ENCODE results near the gene DST.
"Not testable (repeated sequence)": the region's sequence is repeated elsewhere in the genome, so short reads cannot be mapped to it uniquely, and the experiment has no call there.

DST gene

DNA sequence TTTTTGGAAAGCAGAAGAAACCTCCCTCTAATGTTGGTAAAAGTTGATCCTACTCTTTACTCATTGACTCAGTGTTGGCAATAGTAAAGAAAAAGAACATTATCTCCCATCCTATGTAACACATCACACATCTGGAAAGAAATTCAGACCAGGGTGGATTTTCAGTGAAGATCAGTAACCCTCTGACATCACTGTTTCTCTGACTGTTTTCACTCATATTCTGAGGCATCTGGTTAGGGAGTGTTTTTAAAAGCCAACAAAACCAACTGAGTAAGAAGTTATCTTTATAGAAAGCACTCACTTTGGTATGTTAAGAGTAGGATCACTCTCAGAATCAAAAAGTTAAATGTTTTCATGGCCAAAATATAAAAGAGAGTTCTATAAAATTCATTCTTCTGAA, 143.6 kb downstream of the DST start:
- H3K27me3 ChIP-seq (ENCODE audit: insufficient read depth, low read length): no peaks in the 10 kb centered on the region
- no peaks in the 10 kb centered on the region for H3K79me2 ChIP-seq (ENCODE audit: insufficient read depth, low read length)
- no peaks in the 10 kb centered on the region for H3K9me2 ChIP-seq (ENCODE audit: low read depth, low read length)
- no peaks in the 10 kb centered on the region for H4K20me1 ChIP-seq (ENCODE audit: insufficient read depth, low read length)
- H2AFZ ChIP-seq (ENCODE audit: low read length): no peak overlapping the region
- no peaks in the 10 kb centered on the region for H3K4me1 ChIP-seq (ENCODE audit: insufficient read depth, low read length, severe bottlenecking)
- no peak for TF ChIP-seq EZH2 (IDR thresholded peaks at IDR 0.05; ENCODE audit: borderline replicate concordance, low read length)
- TF ChIP-seq, protein P1, sequence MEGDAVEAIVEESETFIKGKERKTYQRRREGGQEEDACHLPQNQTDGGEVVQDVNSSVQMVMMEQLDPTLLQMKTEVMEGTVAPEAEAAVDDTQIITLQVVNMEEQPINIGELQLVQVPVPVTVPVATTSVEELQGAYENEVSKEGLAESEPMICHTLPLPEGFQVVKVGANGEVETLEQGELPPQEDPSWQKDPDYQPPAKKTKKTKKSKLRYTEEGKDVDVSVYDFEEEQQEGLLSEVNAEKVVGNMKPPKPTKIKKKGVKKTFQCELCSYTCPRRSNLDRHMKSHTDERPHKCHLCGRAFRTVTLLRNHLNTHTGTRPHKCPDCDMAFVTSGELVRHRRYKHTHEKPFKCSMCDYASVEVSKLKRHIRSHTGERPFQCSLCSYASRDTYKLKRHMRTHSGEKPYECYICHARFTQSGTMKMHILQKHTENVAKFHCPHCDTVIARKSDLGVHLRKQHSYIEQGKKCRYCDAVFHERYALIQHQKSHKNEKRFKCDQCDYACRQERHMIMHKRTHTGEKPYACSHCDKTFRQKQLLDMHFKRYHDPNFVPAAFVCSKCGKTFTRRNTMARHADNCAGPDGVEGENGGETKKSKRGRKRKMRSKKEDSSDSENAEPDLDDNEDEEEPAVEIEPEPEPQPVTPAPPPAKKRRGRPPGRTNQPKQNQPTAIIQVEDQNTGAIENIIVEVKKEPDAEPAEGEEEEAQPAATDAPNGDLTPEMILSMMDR (IDR thresholded peaks at IDR 0.05; ENCODE audit: low read length): no peak
- H3K4me3 ChIP-seq (ENCODE audit: low read depth, low read length, poor library complexity, severe bottlenecking): no peak overlapping the region
- no peak overlapping the region for H3K27ac ChIP-seq (ENCODE audit: low read depth, low read length, poor library complexity, severe bottlenecking)
- H3K4me2 ChIP-seq (ENCODE audit: low read length): no peak overlapping the region
- no peaks in the 10 kb centered on the region for H3K36me3 ChIP-seq (ENCODE audit: insufficient read depth, low read length)
- no peaks in the 10 kb centered on the region for H3F3A ChIP-seq (ENCODE audit: insufficient read depth, low read length)
- no peak overlapping the region for H3K9ac ChIP-seq (ENCODE audit: low read length)
- H3K9me3 ChIP-seq (ENCODE audit: low read length): no peaks in the 10 kb centered on the region

DNA sequence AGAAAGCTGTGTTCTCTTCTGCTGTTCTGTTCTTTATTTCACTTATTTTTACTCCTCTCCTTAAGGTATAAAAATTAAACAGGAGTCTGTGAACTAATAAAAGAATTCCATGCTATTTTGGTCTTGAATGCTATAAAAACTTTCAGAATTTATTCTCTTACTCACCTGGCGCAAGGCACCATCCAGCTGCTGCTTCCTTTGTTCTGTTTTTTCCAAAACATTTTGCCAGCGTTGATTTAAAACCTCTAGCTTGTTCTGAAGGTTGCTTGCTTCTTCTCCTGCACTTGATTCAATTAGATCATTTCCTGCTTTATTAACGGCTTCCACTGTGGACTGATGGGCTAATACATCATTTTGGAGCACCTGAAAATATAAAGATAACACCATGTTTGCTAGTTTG, 145.0 kb downstream of the DST start:
- H3K27me3 ChIP-seq (ENCODE audit: insufficient read depth, low read length): no peaks in the 10 kb centered on the region
- no peaks in the 10 kb centered on the region for H3K79me2 ChIP-seq (ENCODE audit: insufficient read depth, low read length)
- H3K9me3 ChIP-seq (ENCODE audit: low read length): no peaks in the 10 kb centered on the region
- no peak for TF ChIP-seq EZH2 (IDR thresholded peaks at IDR 0.05; ENCODE audit: borderline replicate concordance, low read length)
- TF ChIP-seq, protein P1 (IDR thresholded peaks at IDR 0.05; ENCODE audit: low read length): no peak
- no peak overlapping the region for H3K4me2 ChIP-seq (ENCODE audit: low read length)
- no peak overlapping the region for H2AFZ ChIP-seq (ENCODE audit: low read length)
- no peaks in the 10 kb centered on the region for H4K20me1 ChIP-seq (ENCODE audit: insufficient read depth, low read length)
- no peaks in the 10 kb centered on the region for H3K9me2 ChIP-seq (ENCODE audit: low read depth, low read length)
- H3K36me3 ChIP-seq (ENCODE audit: insufficient read depth, low read length): no peaks in the 10 kb centered on the region
- H3K4me1 ChIP-seq (ENCODE audit: insufficient read depth, low read length, severe bottlenecking): no peaks in the 10 kb centered on the region
- no peak overlapping the region for H3K4me3 ChIP-seq (ENCODE audit: low read depth, low read length, poor library complexity, severe bottlenecking)
- no peaks in the 10 kb centered on the region for H3F3A ChIP-seq (ENCODE audit: insufficient read depth, low read length)
- H3K9ac ChIP-seq (ENCODE audit: low read length): no peak overlapping the region
- H3K27ac ChIP-seq (ENCODE audit: low read depth, low read length, poor library complexity, severe bottlenecking): no peak overlapping the region

DNA sequence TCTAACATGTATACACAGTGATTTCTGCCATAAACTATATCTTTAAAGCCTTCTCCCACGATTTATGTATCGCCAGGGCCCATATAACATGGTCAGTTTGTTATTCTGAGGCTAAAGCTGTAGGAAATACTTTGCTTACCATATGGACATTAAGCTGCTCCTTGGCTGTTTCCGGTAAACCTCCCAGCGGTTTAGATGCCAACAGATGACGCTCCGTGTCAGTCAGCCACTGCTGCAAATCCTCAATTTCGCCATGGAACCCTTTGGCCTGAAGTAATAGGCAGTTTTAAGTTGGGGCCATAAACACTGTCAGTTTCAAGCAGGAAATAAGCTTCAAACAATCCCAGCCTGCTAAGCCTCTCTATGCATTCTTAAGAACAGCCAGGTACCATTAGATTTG, 145.4 kb downstream of the DST start:
- no peak overlapping the region for H3K27ac ChIP-seq (ENCODE audit: low read depth, low read length, poor library complexity, severe bottlenecking)
- no peaks in the 10 kb centered on the region for H4K20me1 ChIP-seq (ENCODE audit: insufficient read depth, low read length)
- no peak overlapping the region for H2AFZ ChIP-seq (ENCODE audit: low read length)
- no peaks in the 10 kb centered on the region for H3F3A ChIP-seq (ENCODE audit: insufficient read depth, low read length)
- no peaks in the 10 kb centered on the region for H3K4me1 ChIP-seq (ENCODE audit: insufficient read depth, low read length, severe bottlenecking)
- no peaks in the 10 kb centered on the region for H3K79me2 ChIP-seq (ENCODE audit: insufficient read depth, low read length)
- H3K9me2 ChIP-seq (ENCODE audit: low read depth, low read length): no peaks in the 10 kb centered on the region
- H3K9me3 ChIP-seq (ENCODE audit: low read length): no peaks in the 10 kb centered on the region
- no peak overlapping the region for H3K9ac ChIP-seq (ENCODE audit: low read length)
- H3K4me2 ChIP-seq (ENCODE audit: low read length): no peak overlapping the region
- TF ChIP-seq EZH2 (IDR thresholded peaks at IDR 0.05; ENCODE audit: borderline replicate concordance, low read length): no peak
- TF ChIP-seq, protein P1 (IDR thresholded peaks at IDR 0.05; ENCODE audit: low read length): no peak
- H3K4me3 ChIP-seq (ENCODE audit: low read depth, low read length, poor library complexity, severe bottlenecking): no peak overlapping the region
- no peaks in the 10 kb centered on the region for H3K36me3 ChIP-seq (ENCODE audit: insufficient read depth, low read length)
- H3K27me3 ChIP-seq (ENCODE audit: insufficient read depth, low read length): no peaks in the 10 kb centered on the region

DNA sequence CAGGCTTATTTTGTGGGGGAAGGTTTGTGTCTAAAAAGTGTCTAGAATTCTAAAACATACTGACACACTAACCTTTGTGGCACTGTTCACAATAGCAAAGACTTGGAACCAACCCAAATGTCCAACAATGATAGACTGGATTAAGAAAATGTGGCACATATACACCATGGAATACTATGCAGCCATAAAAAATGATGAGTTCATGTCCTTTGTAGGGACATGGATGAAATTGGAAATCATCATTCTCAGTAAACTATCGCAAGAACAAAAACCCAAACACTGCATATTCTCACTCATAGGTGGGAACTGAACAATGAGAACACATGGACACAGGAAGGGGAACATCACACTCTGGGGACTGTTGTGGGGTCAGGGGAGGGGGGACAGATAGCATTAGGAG, 146.0 kb downstream of the DST start:
- H3K27ac ChIP-seq (ENCODE audit: low read depth, low read length, poor library complexity, severe bottlenecking); H3K27me3 ChIP-seq (ENCODE audit: insufficient read depth, low read length); H3K36me3 ChIP-seq (ENCODE audit: insufficient read depth, low read length): not testable (repeated sequence)

More for the DNA sequence above, 146.0 kb downstream of the DST start:
- not testable (repeated sequence) for H4K20me1 ChIP-seq (ENCODE audit: insufficient read depth, low read length); H2AFZ ChIP-seq (ENCODE audit: low read length); H3F3A ChIP-seq (ENCODE audit: insufficient read depth, low read length); H3K9me2 ChIP-seq (ENCODE audit: low read depth, low read length); H3K4me2 ChIP-seq (ENCODE audit: low read length); H3K4me3 ChIP-seq (ENCODE audit: low read depth, low read length, poor library complexity, severe bottlenecking); H3K4me1 ChIP-seq (ENCODE audit: insufficient read depth, low read length, severe bottlenecking); H3K9ac ChIP-seq (ENCODE audit: low read length); H3K9me3 ChIP-seq (ENCODE audit: low read length); H3K79me2 ChIP-seq (ENCODE audit: insufficient read depth, low read length)
